Large intestine (tissue), 3 donors: ENCODE measurements around the gene FKBP10. TPM values are rescaled to one million over a fixed set of nuclear protein-coding genes. Genes with fewer than 3 reads are reported as not detected.
"Not testable (repeated sequence)": the region's sequence is repeated elsewhere in the genome, so short reads cannot be mapped to it uniquely, and the experiment has no call there.

Source experiments
- DNase-seq, 2 donors: peaks; one replicate each; pipeline versions ENCODE4 v3.0.0 to v3.0.0-alpha.2; 2013
- H3K27ac ChIP-seq: one replicate; pipeline ENCODE4 v1.5.1; 2013; ENCODE audit warnings: low read length
- H3K27me3 ChIP-seq: 2 replicates; pipeline ENCODE4 v1.6.1; 2013; ENCODE audit warnings: low read length; ENCODE audit not compliant: control insufficient read depth, insufficient read depth
- H3K36me3 ChIP-seq: 2 replicates; pipeline ENCODE4 v1.6.1; 2013; ENCODE audit warnings: low read length; ENCODE audit not compliant: control insufficient read depth, insufficient read depth
- H3K4me1 ChIP-seq: one replicate; pipeline ENCODE4 v1.6.1; 2013; ENCODE audit warnings: low read length; ENCODE audit not compliant: control insufficient read depth, insufficient read depth
- H3K4me3 ChIP-seq: one replicate; pipeline ENCODE4 v1.5.1; 2013; ENCODE audit warnings: low read length
- H3K9me3 ChIP-seq: one replicate; pipeline ENCODE4 v1.6.1; 2013; ENCODE audit warnings: mild to moderate bottlenecking, low read depth, low read length, moderate library complexity; ENCODE audit not compliant: control insufficient read depth
- WGBS: methylation state at CpG from one replicate; pipeline ENCODE4 v1.1.5; 2013; ENCODE audit warnings: low lambda C conversion rate; ENCODE audit not compliant: insufficient coverage; 5-methylcytosine and 5-hydroxymethylcytosine counted together
- polyA plus RNA-seq: library from polyadenylated mRNA; unstranded; fragments of 120-200 nt; gene quantifications from one replicate; pipeline ENCODE4 v1.2.1, GENCODE V29; 2013

The FKBP10 gene
- polyA plus RNA-seq, 1 donor: 43.2 TPM

DNA sequence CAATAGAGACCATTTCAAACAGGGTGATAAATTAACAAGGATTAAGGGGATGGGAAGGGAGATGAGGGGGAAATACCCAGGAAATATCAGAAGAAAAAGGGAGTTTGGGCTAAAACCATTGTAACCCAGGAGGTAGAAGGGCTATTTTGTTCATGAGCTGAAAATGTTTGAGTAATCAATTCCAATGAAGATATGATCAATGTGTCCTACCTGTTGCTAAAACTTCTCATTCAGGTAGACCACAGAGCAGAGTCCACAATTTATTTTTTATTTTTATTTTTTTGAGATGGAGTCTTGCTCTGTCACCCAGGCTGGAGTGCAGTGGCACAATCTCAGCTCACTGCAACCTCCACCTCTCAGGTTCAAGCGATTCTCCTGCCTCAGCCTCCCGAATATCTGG lies 26.6 kb downstream of the FKBP10 start:
- 100% methylated on average over 1 of the region's 2 CpGs for WGBS

DNA sequence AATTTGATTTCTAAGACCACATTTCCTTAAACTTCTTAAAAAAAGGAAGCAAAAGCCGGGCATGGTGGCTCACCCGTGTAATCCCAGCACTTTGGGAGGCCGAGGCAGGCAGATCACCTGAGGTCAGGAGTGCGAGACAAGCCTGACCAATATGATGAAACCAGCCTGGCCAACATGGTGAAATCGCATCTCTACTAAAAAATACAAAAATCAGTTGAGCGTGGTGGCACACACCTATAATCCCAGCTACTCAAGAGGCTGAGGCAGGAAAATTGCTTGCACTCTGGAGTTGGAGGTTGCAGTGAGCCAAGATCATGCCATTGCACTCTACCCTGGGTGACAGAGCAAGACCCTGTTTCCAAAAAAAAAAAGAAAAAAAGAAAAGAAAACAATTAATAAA lies 28.0 kb downstream of the FKBP10 start:
- not testable (repeated sequence) for DNase-seq, H3K36me3 ChIP-seq, H3K9me3 ChIP-seq, H3K4me1 ChIP-seq, H3K27ac ChIP-seq, H3K4me3 ChIP-seq, H3K27me3 ChIP-seq
- WGBS: no CpG with 5 or more reads among the region's 6 CpGs

More for the DNA sequence above, 26.6 kb downstream of the FKBP10 start:
- not testable (repeated sequence) for DNase-seq, H3K4me1 ChIP-seq, H3K4me3 ChIP-seq, H3K27ac ChIP-seq, H3K9me3 ChIP-seq, H3K27me3 ChIP-seq, H3K36me3 ChIP-seq

DNA sequence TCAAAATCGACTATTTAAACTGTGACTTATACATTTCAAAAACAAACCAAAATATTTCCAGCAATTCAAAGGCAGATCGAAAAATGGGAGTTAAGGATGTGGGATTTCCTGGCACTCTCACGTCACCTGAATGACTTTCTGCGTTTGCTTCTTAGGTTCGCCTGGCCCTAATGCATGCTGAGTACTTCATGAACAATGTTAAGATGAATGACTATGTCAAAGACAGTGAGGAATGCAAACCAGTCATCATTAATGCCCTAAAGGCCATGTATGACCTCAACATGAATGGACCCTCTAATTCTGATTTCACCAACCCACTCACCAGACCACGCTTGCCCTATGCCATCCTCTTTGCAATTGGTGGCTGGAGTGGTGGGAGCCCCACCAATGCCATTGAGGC lies 32.2 kb downstream of the FKBP10 start:
- H3K4me1 ChIP-seq: no peaks in the 10 kb centered on the region
- no peaks in the 10 kb centered on the region for H3K9me3 ChIP-seq
- no peaks in the 10 kb centered on the region for H3K36me3 ChIP-seq
- WGBS: 86% methylated on average over 1 of the region's 6 CpGs
- DNase-seq: no peak
- H3K4me3 ChIP-seq: no peak overlapping the region
- no peaks in the 10 kb centered on the region for H3K27me3 ChIP-seq
- no peak overlapping the region for H3K27ac ChIP-seq

DNA sequence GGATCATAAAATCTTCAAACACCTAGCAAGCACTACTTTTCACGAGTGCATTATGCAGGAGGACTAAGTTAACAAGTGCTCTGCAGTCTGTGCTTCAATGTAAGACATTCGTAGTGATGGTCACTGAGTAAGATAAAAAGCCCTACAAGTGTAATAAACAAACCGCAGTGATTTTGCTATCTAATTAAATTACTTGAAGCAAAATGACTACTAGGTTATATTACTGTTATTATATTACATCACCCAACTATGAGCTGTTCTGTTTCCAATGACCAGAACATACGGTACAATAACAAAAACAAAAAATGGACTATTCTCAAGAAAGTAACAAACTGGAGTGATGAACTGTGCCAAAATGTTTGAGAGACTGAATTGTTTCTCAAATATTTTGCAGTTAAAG lies 36.0 kb downstream of the FKBP10 start:
- WGBS: 100% methylated on average over 1 of the region's 4 CpGs
- H3K36me3 ChIP-seq: peaks cover 9% of the 10 kb centered on the region
- no peak overlapping the region for H3K27ac ChIP-seq
- no peaks in the 10 kb centered on the region for H3K9me3 ChIP-seq
- H3K4me1 ChIP-seq: no peaks in the 10 kb centered on the region
- no peaks in the 10 kb centered on the region for H3K27me3 ChIP-seq
- no peak for DNase-seq
- H3K4me3 ChIP-seq: no peak overlapping the region

DNA sequence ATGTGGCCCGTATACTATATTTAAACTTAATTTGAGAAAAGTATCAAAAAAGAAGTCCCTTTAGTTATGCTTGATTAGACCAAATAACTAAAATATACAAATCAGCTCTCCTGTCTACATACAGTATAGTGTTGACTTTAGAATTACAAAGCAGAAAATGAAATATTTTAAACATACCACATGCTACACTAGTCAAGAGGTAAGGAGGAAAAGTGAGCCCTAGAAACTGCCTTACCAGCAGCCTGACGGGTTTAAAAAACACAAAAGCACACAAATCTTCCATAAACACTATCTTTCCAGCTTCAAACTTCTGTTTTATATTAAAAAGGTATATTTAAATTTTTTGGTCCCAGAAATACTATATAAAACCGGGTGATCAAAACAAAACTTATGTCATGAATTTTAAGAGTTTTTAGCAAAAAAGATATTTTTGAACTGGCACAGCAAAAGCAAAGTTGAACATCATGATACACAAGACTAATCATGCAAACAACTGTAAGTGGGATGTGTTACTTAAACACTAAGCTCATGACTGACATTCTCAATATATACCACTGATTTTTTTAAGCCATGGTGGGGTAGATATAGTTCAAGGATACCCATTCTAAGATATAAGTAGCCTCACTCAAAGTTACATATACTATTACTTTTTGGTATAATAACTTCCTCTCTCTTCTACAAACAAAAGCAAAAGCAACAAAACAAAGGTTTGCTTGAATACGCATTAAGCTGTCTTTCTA lies 36.6 kb downstream of the FKBP10 start:
- Histone ChIP-seq H3K4me3 (no peak overlapping the region), H3K27me3 (no peaks in the 10 kb centered on the region), H3K36me3 (peaks cover 14% of the 10 kb centered on the region), H3K4me1 (no peaks in the 10 kb centered on the region), H3K9me3 (no peaks in the 10 kb centered on the region), H3K27ac (no peak overlapping the region)
- DNase-seq: no peak
- 90% methylated on average over 2 of the region's 4 CpGs for WGBS

DNA sequence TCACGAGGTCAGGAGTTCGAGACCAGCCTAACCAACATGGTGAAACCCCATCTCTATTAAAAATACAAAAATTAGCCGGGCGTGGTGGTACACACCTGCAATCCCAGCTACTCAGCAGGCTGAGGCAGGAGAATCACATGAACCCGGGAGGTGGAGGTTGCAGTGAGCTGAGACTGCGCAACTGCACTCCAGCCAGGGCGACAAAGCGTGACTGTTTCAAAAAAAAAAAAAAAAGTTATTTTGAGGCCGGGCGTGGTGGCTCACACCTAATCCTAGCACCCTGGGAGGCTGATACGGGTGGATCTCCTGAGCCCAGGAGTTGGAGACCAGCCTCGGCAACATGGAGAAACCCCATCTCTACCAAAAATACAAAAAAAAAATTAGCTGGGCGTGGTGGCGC lies 38.6 kb downstream of the FKBP10 start:
- H3K27me3 ChIP-seq, H3K4me1 ChIP-seq, H3K4me3 ChIP-seq, DNase-seq, H3K27ac ChIP-seq, H3K9me3 ChIP-seq: not testable (repeated sequence)
- peaks cover 20% of the 10 kb centered on the region for H3K36me3 ChIP-seq
- WGBS: no CpG with 5 or more reads among the region's 14 CpGs

DNA sequence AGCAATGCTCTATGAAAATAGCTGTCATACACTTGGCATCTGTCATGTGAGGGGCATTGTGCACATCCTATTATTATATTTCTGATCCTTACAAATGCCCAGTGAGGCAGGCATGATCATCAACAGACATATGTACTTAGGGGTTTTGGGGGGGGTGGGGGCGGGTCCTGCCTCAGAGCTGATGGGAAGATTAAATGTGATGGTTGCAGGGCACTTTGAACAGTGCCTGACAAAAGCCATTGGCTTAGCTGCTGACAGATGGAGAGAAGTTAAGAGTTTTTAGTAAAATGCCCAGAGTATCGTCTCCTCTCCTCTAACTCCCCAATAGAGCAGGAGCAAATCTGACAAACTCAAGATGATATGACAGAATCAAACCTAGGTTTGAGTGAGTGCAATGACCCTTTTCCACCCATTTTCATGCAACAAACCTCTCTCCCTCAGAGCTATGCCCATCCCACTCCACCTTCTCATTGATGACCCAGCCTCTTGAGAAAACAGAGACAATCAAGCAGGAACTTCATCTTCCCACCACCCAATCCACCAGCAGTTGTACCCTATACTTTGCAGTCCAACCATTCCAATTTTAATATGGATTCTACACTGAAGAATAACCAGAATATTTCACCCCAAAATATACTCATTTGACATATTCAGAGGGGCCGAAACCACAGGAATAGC lies 47.6 kb downstream of the FKBP10 start:
- 100% methylated on average over 1 of the region's 3 CpGs for WGBS
- peaks cover 12% of the 10 kb centered on the region for H3K4me1 ChIP-seq
- no peak overlapping the region for H3K27ac ChIP-seq

DNA sequence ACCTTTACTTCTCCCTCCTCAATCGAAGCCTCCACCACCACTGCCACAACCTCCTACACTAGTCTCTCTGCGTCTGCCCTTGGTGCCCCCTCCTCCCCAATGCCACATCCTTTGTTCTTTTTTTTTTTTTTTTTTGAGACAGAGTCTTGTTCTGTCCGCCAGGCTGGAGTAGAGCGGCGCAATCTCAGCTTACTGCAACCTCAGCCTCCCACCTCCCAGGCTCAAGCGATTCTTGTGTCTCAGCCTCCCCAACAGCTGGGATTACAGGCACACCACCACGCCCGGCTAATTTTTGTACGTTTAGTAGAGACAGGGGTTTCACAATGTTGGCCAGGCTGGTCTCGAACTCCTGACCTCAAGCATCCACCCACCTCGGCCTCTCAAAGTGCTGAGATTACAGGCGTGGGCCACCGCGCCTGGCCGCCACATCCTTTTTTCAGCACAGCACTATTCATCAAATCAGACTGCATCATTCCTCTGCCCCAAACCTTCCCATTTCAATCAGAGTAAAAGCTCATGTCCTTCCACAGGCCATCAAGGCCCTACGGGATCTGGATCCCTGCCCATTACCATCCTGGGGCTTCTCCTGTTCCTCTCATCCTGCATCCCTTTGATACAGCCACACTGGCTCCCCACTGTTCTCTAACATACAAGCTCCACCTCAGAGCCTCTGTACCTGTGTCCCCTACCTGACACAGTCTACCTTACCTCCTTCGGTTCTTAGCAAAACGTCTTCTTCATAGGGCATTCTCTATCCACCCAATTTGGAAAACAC lies 50.5 kb downstream of the FKBP10 start:
- no peak for DNase-seq
- Histone ChIP-seq H3K27ac (no peak overlapping the region), H3K9me3 (no peaks in the 10 kb centered on the region), H3K4me1 (peaks cover 12% of the 10 kb centered on the region), H3K27me3 (no peaks in the 10 kb centered on the region), H3K4me3 (peak overlapping the region; percentile 100), H3K36me3 (peaks cover 14% of the 10 kb centered on the region)
- 67% methylated on average over 4 of the region's 18 CpGs for WGBS

More for the DNA sequence above, 47.6 kb downstream of the FKBP10 start:
- DNase-seq: no peak
- H3K9me3 ChIP-seq: no peaks in the 10 kb centered on the region
- no peaks in the 10 kb centered on the region for H3K27me3 ChIP-seq
- no peak overlapping the region for H3K4me3 ChIP-seq
- peaks cover 2% of the 10 kb centered on the region for H3K36me3 ChIP-seq

DNA sequence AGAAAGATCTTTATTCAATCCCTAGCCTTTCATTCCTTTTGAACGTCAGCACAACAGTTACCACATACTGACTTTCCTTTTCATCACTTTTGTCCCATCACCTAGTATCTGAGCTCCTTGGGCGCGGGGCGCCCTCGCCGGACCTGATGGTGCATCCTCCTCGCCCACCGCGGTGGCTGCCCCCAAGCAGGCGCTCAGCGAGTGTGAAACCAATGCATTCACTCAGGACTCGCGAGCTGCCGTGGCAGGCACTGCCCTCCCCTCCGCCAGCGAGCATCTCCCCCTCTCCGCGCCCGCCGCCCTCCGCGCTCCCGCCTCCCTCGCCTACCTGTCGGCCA lies 51.7 kb downstream of the FKBP10 start:
- Histone ChIP-seq H3K27ac (peak overlapping the region; percentile 88), H3K27me3 (no peaks in the 10 kb centered on the region), H3K4me1 (peaks cover 12% of the 10 kb centered on the region), H3K4me3 (peak overlapping the region; percentile 100), H3K36me3 (peaks cover 23% of the 10 kb centered on the region), H3K9me3 (no peaks in the 10 kb centered on the region)
- DNase-seq: peak in 1 of 2 donors; percentile 40
- WGBS: no CpG with 5 or more reads among the region's 25 CpGs

DNA sequence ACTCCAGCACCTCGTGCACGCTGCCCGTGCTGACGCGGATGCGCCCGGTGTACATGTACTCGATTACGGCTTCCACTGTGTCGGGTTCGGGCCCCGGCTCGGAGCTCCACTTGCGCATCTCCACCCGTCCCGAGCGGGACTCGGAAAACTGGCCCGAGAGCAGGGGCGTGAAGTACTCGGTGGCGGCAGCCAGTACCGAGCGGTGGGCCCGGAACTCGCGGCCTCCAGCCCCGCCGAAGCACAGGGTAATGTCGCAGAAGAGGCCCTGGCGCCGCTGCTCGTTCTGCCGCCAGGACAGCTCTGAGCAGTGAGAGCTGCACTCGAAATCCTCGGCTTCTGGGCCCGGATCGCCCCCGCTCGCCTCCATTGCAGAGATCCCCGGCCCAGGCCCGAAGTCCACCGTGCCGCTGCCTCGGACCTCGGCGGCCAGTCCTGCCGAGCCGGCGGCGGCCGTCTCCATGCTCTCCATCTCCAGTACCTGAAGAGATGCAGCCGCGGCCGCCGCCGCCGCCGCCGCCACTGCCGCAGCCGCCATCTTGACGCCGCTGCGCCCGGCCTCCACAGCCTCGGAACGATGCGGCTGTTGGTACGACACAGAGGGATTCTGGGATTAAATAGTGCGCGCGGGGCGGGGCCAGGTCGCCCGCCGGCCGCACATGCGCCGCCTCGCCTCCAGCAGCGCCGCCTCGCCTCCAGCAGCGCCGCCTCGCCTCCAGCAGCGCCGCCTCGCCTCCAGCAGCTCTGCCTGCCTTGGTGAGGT lies 52.2 kb downstream of the FKBP10 start, which contains the start of gene KLHL11:
Gene KLHL11 (minus strand): TSS at position 588 of the 760 bp plus-strand sequence. CDS start 53 bp downstream, at position 535.
- WGBS: no CpG with 5 or more reads among the region's 90 CpGs

More for the DNA sequence above, 52.2 kb downstream of the FKBP10 start, which contains the start of gene KLHL11:
- no peaks in the 10 kb centered on the region for H3K9me3 ChIP-seq
- DNase-seq: peak; percentile 91 to 95
- H3K4me1 ChIP-seq: peaks cover 12% of the 10 kb centered on the region
- peaks cover 29% of the 10 kb centered on the region for H3K36me3 ChIP-seq
- no peaks in the 10 kb centered on the region for H3K27me3 ChIP-seq
- H3K27ac ChIP-seq: peak within 1 kb of the TSS; percentile 88
- peak within 1 kb of the TSS; percentile 100 for H3K4me3 ChIP-seq
